GM12873 (cell line): ENCODE data around the gene TCF19.

Source experiments
- CTCF ChIP-seq: IDR thresholded peaks from 2 replicates; pipeline ENCODE4 v1.5.1; 2012; ENCODE audit warnings: low read depth, mild to moderate bottlenecking, moderate library complexity, low read length, control low read depth; ENCODE audit not compliant: insufficient read depth; ENCODE audit errors: missing control alignments

The TCF19 gene

GRCh38 chr6:31143148-31143547, 15.2 kb upstream of the TCF19 start:
- no peak for TF ChIP-seq CTCF

DNA sequence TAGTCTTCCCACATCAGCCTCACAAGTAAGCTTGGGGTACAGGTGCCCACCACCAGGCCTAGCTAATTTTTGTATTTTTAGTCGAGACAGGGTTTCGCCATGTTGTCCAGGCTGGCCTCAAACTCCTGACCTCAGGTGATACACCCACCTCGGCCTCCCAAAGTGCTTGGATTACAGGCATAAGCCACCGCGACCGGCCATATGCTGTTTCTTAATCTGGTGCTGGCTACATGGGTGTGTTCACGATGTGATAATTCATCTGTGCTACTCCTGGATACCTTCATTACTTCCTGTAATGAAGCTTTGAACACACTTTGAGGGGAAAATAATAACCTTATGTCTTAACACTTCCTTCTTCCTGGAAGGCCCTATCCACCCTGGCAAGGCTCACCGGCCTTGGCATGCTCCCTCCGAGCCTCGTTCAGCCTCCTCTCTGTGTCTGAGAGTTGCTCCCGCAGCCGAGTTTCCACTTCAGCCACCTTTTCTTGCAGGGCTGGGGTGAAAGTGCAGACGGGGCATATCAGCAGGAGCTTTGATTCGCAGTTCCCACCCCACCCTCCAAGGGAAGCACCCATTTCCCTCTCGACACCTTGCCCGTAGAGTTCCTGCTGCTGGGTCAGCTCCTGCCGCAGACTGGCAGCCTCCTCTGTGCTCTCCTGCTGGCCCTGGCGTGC, 14.0 kb upstream of the TCF19 start:
- TF ChIP-seq CTCF = no peak

- TF ChIP-seq CTCF = no peak
These were observed 13.4 kb upstream of the TCF19 start for GRCh38 chr6:31144970-31145340.

DNA sequence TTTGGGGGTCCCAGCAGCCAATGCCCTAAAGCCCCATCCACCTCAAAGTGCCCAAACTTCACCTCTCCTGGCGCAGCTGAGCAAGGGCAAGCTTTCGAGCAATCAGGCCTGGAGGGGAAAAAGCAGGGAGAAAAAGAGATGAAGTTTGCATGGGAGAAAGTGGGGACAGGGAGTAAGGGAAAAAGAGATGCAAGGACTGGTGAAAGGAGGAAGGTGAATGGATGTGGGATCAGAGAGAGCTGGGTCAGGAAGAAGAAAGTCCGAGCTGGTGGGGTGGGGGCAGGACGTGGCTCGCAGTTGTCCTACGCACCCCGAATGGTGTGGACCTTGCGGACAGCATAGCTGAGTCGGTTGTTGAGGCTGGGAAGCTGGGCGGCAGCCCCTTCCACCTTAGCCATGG, 13.0 kb upstream of the TCF19 start:
- TF ChIP-seq CTCF = no peak

- TF ChIP-seq CTCF = no peak
These were observed 8.5 kb upstream of the TCF19 start for GRCh38 chr6:31149827-31150447.

DNA sequence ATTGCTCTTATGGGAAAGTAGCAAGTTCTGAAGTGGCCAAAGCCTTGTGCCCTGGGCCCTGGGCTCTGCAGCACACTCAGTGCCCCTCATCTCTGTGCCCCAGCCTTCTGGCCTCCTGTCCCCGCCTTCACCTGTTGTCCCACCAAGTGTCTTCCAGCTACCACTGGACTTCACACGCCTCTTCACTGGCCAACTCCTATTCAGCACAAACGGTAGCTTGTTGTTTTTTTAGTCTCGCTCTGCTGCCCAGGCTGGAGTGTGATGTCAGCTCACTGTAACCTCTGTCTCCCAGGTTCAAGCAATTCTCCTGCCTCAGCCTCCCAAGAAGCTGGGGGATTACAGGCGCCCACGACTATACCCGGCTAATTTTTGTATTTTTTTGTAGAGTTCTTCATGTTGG, 5.6 kb upstream of the TCF19 start:
- no peak for TF ChIP-seq CTCF

GRCh38 chr6:31154436-31154835, 4.0 kb upstream of the TCF19 start:
- no peak for TF ChIP-seq CTCF
